Stimulated activated CD8-positive, alpha-beta memory T cell treated with anti-CD3 and anti-CD28 coated beads, Interleukin-4, amount 100 ng/mL, for 1 hour (primary cell): ENCODE data around the gene FLT3.

ENCODE experiments used
- DNase-seq, 2 donors: peaks; one replicate each; pipeline ENCODE4 v3.0.0-alpha.2; 2020; ENCODE audit warnings: low read depth in 2 of 2, low spot score in 1 of 2

Gene FLT3

GRCh38 chr13:27962128-27962841, 138.1 kb downstream of the FLT3 start:
- no peak for DNase-seq

GRCh38 chr13:27961227-27962085, 138.9 kb downstream of the FLT3 start:
- DNase-seq, result no peak

- no peak for DNase-seq
Measured at GRCh38 chr13:27960362-27961226, 139.8 kb downstream of the FLT3 start.

DNA sequence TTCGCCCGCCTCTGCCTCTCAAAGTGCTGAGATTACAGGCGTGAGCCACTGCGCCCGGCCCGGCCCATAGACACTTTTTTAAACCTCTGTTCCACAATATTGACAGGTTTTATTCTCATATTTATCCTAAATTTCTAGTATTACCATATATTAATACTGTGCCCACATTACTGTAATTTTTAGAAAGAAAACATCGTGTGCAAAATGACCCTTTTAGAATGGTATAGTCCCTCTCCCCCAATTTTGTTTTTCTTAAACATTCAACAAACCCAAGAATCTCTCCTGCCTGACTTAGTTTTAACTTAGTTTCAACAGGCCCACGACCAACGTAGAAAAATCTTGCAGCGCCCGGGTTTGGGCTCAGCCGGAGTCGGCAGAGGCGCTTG, 140.4 kb downstream of the FLT3 start:
- DNase-seq, result no peak

DNA sequence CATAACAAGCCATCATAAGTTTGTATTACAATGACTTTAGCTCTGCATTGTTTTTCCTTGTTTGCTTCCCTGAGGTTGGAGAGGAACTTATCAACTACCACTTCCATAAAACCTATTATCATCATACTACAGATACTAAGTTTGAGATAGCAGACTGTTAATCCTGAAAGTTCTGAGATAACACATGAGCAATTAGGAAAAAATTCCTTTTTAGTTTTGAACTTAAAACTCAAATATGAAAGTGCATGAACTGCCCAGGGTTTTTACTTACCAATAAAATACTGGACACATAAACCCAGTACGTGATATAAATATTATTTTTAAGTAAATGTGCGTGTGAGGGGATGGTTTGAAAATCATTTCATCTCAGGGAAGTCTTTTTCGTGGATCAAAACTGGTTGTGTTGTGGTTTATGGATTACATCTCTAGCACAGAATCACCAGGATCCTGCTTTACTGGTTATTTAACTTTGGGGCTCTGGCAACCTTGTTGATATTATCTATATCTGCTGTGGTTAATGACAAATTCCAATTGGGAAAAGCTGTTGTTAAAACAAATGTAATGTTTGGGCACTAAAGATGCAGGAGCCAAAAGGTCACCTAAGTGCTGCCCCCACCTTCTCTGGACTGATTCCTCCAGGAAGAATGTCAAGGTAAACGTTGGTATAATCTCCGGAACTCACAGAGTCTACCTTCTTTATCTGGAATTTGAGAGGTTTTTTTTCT, 143.6 kb downstream of the FLT3 start:
- DNase-seq, result no peak

GRCh38 chr13:27955014-27955591, 145.3 kb downstream of the FLT3 start:
- DNase-seq, result no peak

- no peak for DNase-seq
Measured at GRCh38 chr13:27954406-27954851, 145.9 kb downstream of the FLT3 start.

DNA sequence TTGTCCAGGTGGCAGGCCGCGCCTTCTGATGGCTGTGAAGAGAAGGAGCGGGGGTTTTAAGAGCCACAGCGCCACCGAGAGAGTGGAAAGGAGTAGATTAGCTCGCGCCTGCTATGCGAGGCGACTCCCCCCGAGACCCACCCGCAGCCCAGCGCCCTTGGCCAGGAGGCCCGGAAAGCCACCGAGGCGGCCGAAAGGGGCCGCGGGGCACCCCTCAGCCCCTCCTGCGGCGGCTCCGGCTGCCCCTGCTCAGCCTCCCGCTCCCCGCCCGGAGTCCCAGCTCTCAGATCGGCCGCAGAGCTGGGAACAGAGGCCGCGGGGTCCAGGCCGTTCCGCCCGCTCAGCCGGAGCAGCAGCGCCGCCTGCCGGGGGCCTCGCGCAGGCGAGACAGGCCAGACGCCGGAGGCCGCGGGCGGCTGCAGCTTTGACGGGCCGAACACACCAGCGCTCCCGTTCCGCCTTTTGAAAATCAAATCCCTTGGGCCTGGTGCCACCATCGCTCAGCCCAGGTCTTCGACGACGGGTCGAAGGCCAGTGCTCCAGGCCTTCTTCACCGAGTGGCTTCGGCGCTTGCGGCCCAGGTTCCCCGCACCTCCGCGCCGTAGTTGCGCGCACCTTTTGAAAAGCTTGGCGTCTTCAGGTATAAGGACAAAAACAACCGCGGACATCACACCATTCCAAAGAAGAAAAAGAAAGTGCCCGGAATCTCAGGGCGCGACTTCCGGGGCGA, 146.5 kb downstream of the FLT3 start:
- DNase-seq, result peak in 1 of 2 donors; percentile 17
